H9 (cell line): ENCODE measurements around the gene CORO1A. TPM values are rescaled to one million over a fixed set of nuclear protein-coding genes. Genes with fewer than 3 reads are reported as not detected.
"Not testable (repeated sequence)": the region's sequence is repeated elsewhere in the genome, so short reads cannot be mapped to it uniquely, and the experiment has no call there.

Experiments
- DNase-seq: peaks from one replicate; pipeline ENCODE4 v3.0.0-alpha.2; 2017
- H2AFZ ChIP-seq: one replicate; pipeline ENCODE4 v1.6.1; 2013; ENCODE audit warnings: mild to moderate bottlenecking, low read length, control low read depth, moderate library complexity
- H2AK5ac ChIP-seq: 2 replicates; pipeline ENCODE4 v1.6.1; 2013; ENCODE audit warnings: low read length, control low read depth, mixed read lengths; ENCODE audit not compliant: insufficient read length
- H2BK120ac ChIP-seq: one replicate; pipeline ENCODE4 v1.6.1; 2013; ENCODE audit warnings: low read depth, mild to moderate bottlenecking, low read length, control low read depth, inconsistent platforms; ENCODE audit not compliant: poor library complexity, severe bottlenecking
- H2BK12ac ChIP-seq: 2 replicates; pipeline ENCODE4 v1.6.1; 2013; ENCODE audit warnings: low read length, control low read depth, mixed read lengths, low read depth; ENCODE audit not compliant: insufficient read length
- H2BK15ac ChIP-seq: 2 replicates; pipeline ENCODE4 v1.6.1; 2013; ENCODE audit warnings: low read depth, low read length, control low read depth
- H2BK20ac ChIP-seq: one replicate; pipeline ENCODE4 v1.6.1; 2013; ENCODE audit warnings: low read depth, mild to moderate bottlenecking, low read length, control low read depth, inconsistent platforms; ENCODE audit not compliant: poor library complexity, severe bottlenecking
- H2BK5ac ChIP-seq: 2 replicates; pipeline ENCODE4 v1.6.1; 2013; ENCODE audit warnings: low read length, control low read depth, mixed read lengths; ENCODE audit not compliant: insufficient read length
- H3K14ac ChIP-seq: 2 replicates; pipeline ENCODE4 v1.6.1; 2013; ENCODE audit warnings: low read length, control low read depth; ENCODE audit not compliant: insufficient read depth
- H3K18ac ChIP-seq: 2 replicates; pipeline ENCODE4 v1.6.1; 2013; ENCODE audit warnings: low read depth, mild to moderate bottlenecking, mixed read lengths, low read length, control low read depth; ENCODE audit not compliant: insufficient read length
- H3K23ac ChIP-seq: 2 replicates; pipeline ENCODE4 v1.6.1; 2013; ENCODE audit warnings: low read length, control low read depth, mixed read lengths, low read depth; ENCODE audit not compliant: insufficient read length
- H3K23me2 ChIP-seq: 2 replicates; pipeline ENCODE4 v1.6.1; 2013; ENCODE audit warnings: low read depth, mild to moderate bottlenecking, mixed read lengths, low read length, control low read depth; ENCODE audit not compliant: insufficient read length, poor library complexity, severe bottlenecking
- H3K27ac ChIP-seq: 2 replicates; pipeline ENCODE4 v1.5.1; 2013; ENCODE audit warnings: low read length, control low read depth, mixed read lengths, low read depth; ENCODE audit not compliant: insufficient read length
- H3K27me3 ChIP-seq: 2 replicates; pipeline ENCODE4 v1.6.1; 2013; ENCODE audit warnings: low read length, control low read depth, inconsistent platforms; ENCODE audit not compliant: insufficient read depth
- H3K4ac ChIP-seq: 2 replicates; pipeline ENCODE4 v1.6.1; 2013; ENCODE audit warnings: low read depth, mild to moderate bottlenecking, control low read depth, inconsistent platforms, low read length, moderate library complexity
- H3K4me1 ChIP-seq: 2 replicates; pipeline ENCODE4 v1.6.1; 2013; ENCODE audit warnings: low read length, control low read depth, inconsistent platforms; ENCODE audit not compliant: insufficient read depth
- H3K4me2 ChIP-seq: 2 replicates; pipeline ENCODE4 v1.6.1; 2013; ENCODE audit warnings: low read length, control low read depth, mixed read lengths; ENCODE audit not compliant: insufficient read length, insufficient read depth
- H3K56ac ChIP-seq: 2 replicates; pipeline ENCODE4 v1.6.1; 2013; ENCODE audit warnings: low read depth, mild to moderate bottlenecking, mixed read lengths, low read length, control low read depth; ENCODE audit not compliant: insufficient read length
- H3K79me1 ChIP-seq: 2 replicates; pipeline ENCODE4 v1.6.1; 2013; ENCODE audit warnings: low read depth, mild to moderate bottlenecking, moderate library complexity, low read length, control low read depth, inconsistent platforms; ENCODE audit not compliant: insufficient read depth, poor library complexity, severe bottlenecking
- H3K79me2 ChIP-seq: 2 replicates; pipeline ENCODE4 v1.6.1; 2013; ENCODE audit warnings: low read length, control low read depth, inconsistent platforms; ENCODE audit not compliant: insufficient read depth
- H3K9ac ChIP-seq: 2 replicates; pipeline ENCODE4 v1.6.1; 2013; ENCODE audit warnings: low read length, control low read depth, mixed read lengths; ENCODE audit not compliant: insufficient read length; ENCODE audit errors: extremely low read depth
- H3K9me3 ChIP-seq: one replicate; pipeline ENCODE4 v1.6.1; 2013; ENCODE audit warnings: low read depth, low read length, inconsistent platforms; ENCODE audit not compliant: control insufficient read depth
- H3T11ph ChIP-seq: one replicate; pipeline ENCODE4 v1.6.1; 2013; ENCODE audit warnings: mild to moderate bottlenecking, low read length, control low read depth, inconsistent platforms
- H4K20me1 ChIP-seq: one replicate; pipeline ENCODE4 v1.6.1; 2013; ENCODE audit not compliant: control insufficient read depth, insufficient read length, insufficient read depth
- H4K5ac ChIP-seq: 2 replicates; pipeline ENCODE4 v1.6.1; 2013; ENCODE audit warnings: low read depth, mild to moderate bottlenecking, mixed read lengths, low read length, control low read depth; ENCODE audit not compliant: insufficient read length
- H4K8ac ChIP-seq: replicated peaks from 2 replicates; pipeline ENCODE4 v1.6.1; 2013; ENCODE audit warnings: low read length, control low read depth, mixed read lengths, low read depth; ENCODE audit not compliant: insufficient read length
- H4K91ac ChIP-seq: 2 replicates; pipeline ENCODE4 v1.6.1; 2013; ENCODE audit warnings: low read depth, mild to moderate bottlenecking, moderate library complexity, mixed read lengths, low read length, control low read depth; ENCODE audit not compliant: insufficient read length
- H3K27ac Mint-ChIP-seq, 3 experiments: 2 replicates in 2 of 3; 3 replicates in 1 of 3; pipeline ENCODE4 v1.8.0; 2020 to 2021; ENCODE audit warnings: mixed read lengths in 3 of 3, mild to moderate bottlenecking in 1 of 3, moderate library complexity in 1 of 3
- H3K27me3 Mint-ChIP-seq: 2 replicates; pipeline ENCODE4 v1.8.0; 2021; ENCODE audit warnings: low read depth, mild to moderate bottlenecking, moderate library complexity, mixed read lengths
- H3K36me3 Mint-ChIP-seq, 3 experiments: 2 replicates in 2 of 3; 3 replicates in 1 of 3; pipeline ENCODE4 v1.8.0; 2020 to 2021; ENCODE audit warnings: low read depth in 3 of 3, mixed read lengths in 3 of 3; ENCODE audit not compliant: insufficient read depth in 1 of 3
- H3K4me1 Mint-ChIP-seq, 2 experiments: 2 replicates each; pipeline ENCODE4 v1.8.0; 2020; ENCODE audit warnings: mixed read lengths in 2 of 2
- H3K4me3 Mint-ChIP-seq, 2 experiments: 2 replicates in 1 of 2; 3 replicates in 1 of 2; pipeline ENCODE4 v1.8.0; 2020 to 2021; ENCODE audit warnings: mild to moderate bottlenecking in 2 of 2, mixed read lengths in 2 of 2, moderate library complexity in 1 of 2
- H3K9me3 Mint-ChIP-seq, 2 experiments: 2 replicates in 1 of 2; 3 replicates in 1 of 2; pipeline ENCODE4 v1.8.0; 2020; ENCODE audit warnings: mild to moderate bottlenecking in 2 of 2, mixed read lengths in 2 of 2, moderate library complexity in 1 of 2
- WGBS: extraction: QIAGEN DNeasy Blood & Tissue Kit; methylation state at CpG from one replicate; pipeline ENCODE4 v1.1.7; 2013; ENCODE audit warnings: missing lambda C conversion rate, low lambda C conversion rate, mixed read lengths; ENCODE audit not compliant: insufficient read length; ENCODE audit errors: extremely low coverage; 5-methylcytosine and 5-hydroxymethylcytosine counted together
- total RNA-seq: library from RNA; stranded (reverse); gene quantifications from 2 replicates; pipeline ENCODE4 v1.2.1, GENCODE V29; 2021

The CORO1A gene
- total RNA-seq, 1 experiment from 2014 or later: 4.8 TPM

DNA sequence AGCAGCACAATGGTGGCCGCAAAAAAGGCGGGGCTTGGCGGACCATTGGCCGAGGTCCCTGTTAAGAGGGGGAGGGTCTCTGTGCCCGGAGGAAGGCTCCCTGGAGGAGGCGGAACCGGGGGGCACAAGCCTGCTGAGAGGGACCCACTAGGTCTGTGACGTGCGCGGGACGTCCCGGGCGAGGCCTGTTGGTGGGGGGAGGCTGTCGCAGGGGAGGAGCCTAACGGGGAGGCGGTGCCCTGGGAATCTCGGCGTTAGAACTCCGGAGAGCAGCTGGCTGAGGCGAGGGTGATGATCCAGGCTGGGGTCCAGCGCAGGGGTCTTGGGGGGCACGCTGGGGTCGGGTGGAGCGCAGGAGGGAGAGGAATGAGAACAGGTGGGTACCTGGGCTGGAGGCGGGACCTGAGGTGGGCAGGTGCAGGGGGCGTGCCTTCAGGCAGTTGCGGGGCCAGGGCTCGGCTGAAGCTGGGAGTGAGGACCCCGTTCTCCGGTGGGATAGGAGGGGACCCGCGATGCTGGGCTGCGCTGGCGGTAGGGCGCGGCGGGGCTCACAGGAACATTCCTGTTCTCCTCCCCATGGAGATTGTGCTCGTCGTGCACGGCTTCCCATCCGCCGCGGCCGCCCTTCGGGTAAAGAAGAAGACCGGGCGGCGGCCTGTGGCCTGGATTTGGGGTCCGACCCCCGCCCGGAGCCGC is 22.3 kb downstream of the CORO1A start:
- not testable (repeated sequence) for H2BK20ac ChIP-seq, H2BK120ac ChIP-seq, H3K4me1 ChIP-seq, H3K18ac ChIP-seq, H2BK12ac ChIP-seq, H3K4ac ChIP-seq, H3T11ph ChIP-seq, H3K79me1 ChIP-seq, H3K27ac ChIP-seq, H2BK5ac ChIP-seq, H4K20me1 ChIP-seq, H3K9me3 Mint-ChIP-seq, H3K56ac ChIP-seq, H3K4me1 Mint-ChIP-seq, H3K9ac ChIP-seq, H3K9me3 ChIP-seq, H3K36me3 Mint-ChIP-seq, H3K23me2 ChIP-seq, H4K8ac ChIP-seq, H3K27me3 ChIP-seq, H3K79me2 ChIP-seq, H2AFZ ChIP-seq, H2AK5ac ChIP-seq, H3K4me2 ChIP-seq, H2BK15ac ChIP-seq, H3K4me3 Mint-ChIP-seq, DNase-seq, H3K23ac ChIP-seq, H4K91ac ChIP-seq, H3K27ac Mint-ChIP-seq, H3K27me3 Mint-ChIP-seq, H3K14ac ChIP-seq, H4K5ac ChIP-seq
- no CpG with 5 or more reads among the region's 52 CpGs for WGBS

GRCh38 chr16:30206252-30206651 is 22.9 kb downstream of the CORO1A start:
- H3K4ac ChIP-seq, H3T11ph ChIP-seq, H4K91ac ChIP-seq, H3K27ac ChIP-seq, H3K4me1 ChIP-seq, H3K4me3 Mint-ChIP-seq, H3K27me3 ChIP-seq, H3K9ac ChIP-seq, H3K4me2 ChIP-seq, H2AFZ ChIP-seq, H4K20me1 ChIP-seq, H4K5ac ChIP-seq, H3K79me2 ChIP-seq, H3K27me3 Mint-ChIP-seq, H2BK20ac ChIP-seq, H2BK5ac ChIP-seq, H3K23ac ChIP-seq, H3K4me1 Mint-ChIP-seq, H2BK12ac ChIP-seq, H3K79me1 ChIP-seq, H3K14ac ChIP-seq, H2AK5ac ChIP-seq, H3K27ac Mint-ChIP-seq, H3K18ac ChIP-seq, H3K23me2 ChIP-seq, H3K36me3 Mint-ChIP-seq, H3K56ac ChIP-seq, H2BK120ac ChIP-seq, H2BK15ac ChIP-seq, DNase-seq, H4K8ac ChIP-seq, H3K9me3 ChIP-seq, H3K9me3 Mint-ChIP-seq: not testable (repeated sequence)
- no CpG with 5 or more reads among the region's 33 CpGs for WGBS
